HepG2 (cell line): ENCODE measurements around the gene NEK7. TPM values are rescaled to one million over a fixed set of nuclear protein-coding genes. Genes with fewer than 3 reads are reported as not detected.

Source experiments
- ATAC-seq: fragments of 200-7000 bp; cut with Tn5 transposase; 3 replicates; pipeline ENCODE4 v1.9.1; 2020; ENCODE audit warnings: mild to moderate bottlenecking, moderate library complexity
- BruUV-seq: library from RNA; stranded (reverse); fragments of 400-500 nt; replicated peaks from 2 replicates; lab custom pipeline; 2021; lab: Mats Ljungman, UMichigan
- CTCF ChIA-PET: fragments of 300-600 bp; formaldehyde crosslinking; extraction: SDS; loops from one replicate; lab custom pipeline; 2021; ENCODE audit warnings: low total read pairs, inconsistent platforms, low intra/inter-chr PET ratio; lab: Yijun Ruan, JAX
- POLR2A ChIA-PET: fragments of 350-600 bp; sonication (Branson Sonifier 250); formaldehyde crosslinking; loops from one replicate; lab custom pipeline; 2020; ENCODE audit warnings: antibody characterized with exemption, inconsistent platforms; lab: Yijun Ruan, JAX
- DNase-seq: peaks from one replicate; pipeline ENCODE4 v3.0.0-alpha.2; 2015; ENCODE audit warnings: low spot score
- FAIRE-seq: peaks from 3 replicates; lab custom pipeline; 2011; peaks lifted over from hg19 to GRCh38; lab: Jason Lieb, UNC
- H2AFZ ChIP-seq: one replicate; pipeline ENCODE4 v1.6.1; 2011; ENCODE audit warnings: low read length, inconsistent platforms
- H3K27ac ChIP-seq: fragments of 300-600 bp; 3 replicates; pipeline ENCODE4 v1.8.0; 2011; ENCODE audit warnings: mixed run types, mild to moderate bottlenecking, mixed read lengths, low read length, inconsistent platforms; ENCODE audit not compliant: insufficient read depth; ENCODE audit errors: extremely low read length
- H3K27me3 ChIP-seq, 2 experiments: fragments of 200-600 bp in 1 of 2; 2 replicates in 1 of 2; 3 replicates in 1 of 2; pipeline versions ENCODE4 v1.6.0 to v1.8.0; 2011; ENCODE audit warnings: low read length in 2 of 2, mild to moderate bottlenecking in 2 of 2, moderate library complexity in 2 of 2, inconsistent platforms in 1 of 2; ENCODE audit not compliant: insufficient read depth in 2 of 2, control insufficient read depth in 1 of 2
- H3K36me3 ChIP-seq, 2 experiments: fragments of 200-600 bp in 1 of 2; replicated peaks in 1 of 2; 2 replicates in 1 of 2; 3 replicates in 1 of 2; pipeline versions ENCODE4 v1.5.1 to v1.8.0; 2011; ENCODE audit warnings: low read length in 2 of 2, inconsistent platforms in 1 of 2; ENCODE audit not compliant: insufficient read depth in 2 of 2, control insufficient read depth in 1 of 2
- H3K4me1 ChIP-seq: 2 replicates; pipeline ENCODE4 v1.5.1; 2012; ENCODE audit warnings: low read length, inconsistent platforms; ENCODE audit not compliant: insufficient read depth
- H3K4me2 ChIP-seq: 2 replicates; pipeline ENCODE4 v1.6.0; 2011; ENCODE audit warnings: low read depth, low read length, inconsistent platforms
- H3K4me3 ChIP-seq, 3 experiments: fragments of 200-600 bp in 1 of 3; sonication (generic), shearing (Covaris generic) in 1 of 3; replicated peaks in 1 of 3; 2 replicates each; pipeline ENCODE4 v1.5.1; 2011 to 2016; ENCODE audit warnings: low read length in 3 of 3, inconsistent platforms in 2 of 3, low read depth in 2 of 3, mild to moderate bottlenecking in 2 of 3, control low read depth in 1 of 3, mixed read lengths in 1 of 3; ENCODE audit not compliant: insufficient read depth in 1 of 3
- H3K79me2 ChIP-seq: one replicate; pipeline ENCODE4 v1.6.1; 2011; ENCODE audit warnings: low read length, inconsistent platforms; ENCODE audit not compliant: insufficient read depth
- H3K9ac ChIP-seq: 2 replicates; pipeline ENCODE4 v1.6.0; 2011; ENCODE audit warnings: mild to moderate bottlenecking, low read depth, low read length, inconsistent platforms; ENCODE audit not compliant: insufficient read depth
- H3K9me3 ChIP-seq: 2 replicates; pipeline ENCODE4 v1.5.1; 2012; ENCODE audit warnings: mild to moderate bottlenecking, low read length
- H4K20me1 ChIP-seq: 2 replicates; pipeline ENCODE4 v1.6.0; 2011; ENCODE audit warnings: inconsistent platforms, mild to moderate bottlenecking, low read length, moderate library complexity; ENCODE audit not compliant: insufficient read depth
- FOXO1 ChIP-seq: sonication (generic); formaldehyde crosslinking; IDR thresholded peaks from 2 replicates; pipeline ENCODE4 v1.4.0; 2020; ENCODE audit warnings: missing genetic modification reagents
- KLF12 ChIP-seq: sonication (generic); formaldehyde crosslinking; IDR thresholded peaks from 2 replicates; pipeline ENCODE4 v1.4.0; 2020; ENCODE audit warnings: missing genetic modification reagents, borderline replicate concordance
- YEATS4 ChIP-seq: sonication (generic); formaldehyde crosslinking; IDR thresholded peaks from 2 replicates; pipeline ENCODE4 v1.4.0; 2020; ENCODE audit warnings: missing genetic modification reagents, borderline replicate concordance
- ZNF737 ChIP-seq: sonication (generic); formaldehyde crosslinking; IDR thresholded peaks from 2 replicates; pipeline ENCODE4 v1.5.0; 2020; ENCODE audit warnings: missing genetic modification reagents, mild to moderate bottlenecking, borderline replicate concordance
- ZNF768 ChIP-seq: sonication (generic); formaldehyde crosslinking; IDR thresholded peaks from 2 replicates; pipeline ENCODE4 v1.4.0; 2020; ENCODE audit warnings: missing genetic modification reagents
- ZZZ3 ChIP-seq: sonication (generic); formaldehyde crosslinking; IDR thresholded peaks from 2 replicates; pipeline ENCODE4 v1.4.0; 2020; ENCODE audit warnings: missing genetic modification reagents, mild to moderate bottlenecking, borderline replicate concordance
- WGBS: methylation state at CpG from one replicate; pipeline ENCODE4 v1.1.6; 2017; ENCODE audit warnings: low lambda C conversion rate; 5-methylcytosine and 5-hydroxymethylcytosine counted together
- in situ Hi-C: cut with HindIII; loops from 2 replicates; pipeline ENCODE4 v1.10.0; 2017; ENCODE audit warnings: low pct_unique_long_range_greater_than_20kb; ENCODE audit not compliant: extremely low pct_ligation_motif_present
- intact Hi-C: fragments of 100-400 bp; cut with micrococcal nuclease; formaldehyde crosslinking; loops from one replicate; pipeline ENCODE4 v1.10.0; 2022; ENCODE audit not compliant: unreplicated experiment
- polyA plus RNA-seq, 8 experiments: library from polyadenylated mRNA; depleted of rRNA in 3 of 8; stranded (reverse) in 7 of 8; unstranded in 1 of 8; fragments of >200 nt; fragmentation: Illumina TruSeq in 4 of 8; extraction: Trizol in 4 of 8; gene quantifications; 2 replicates each; pipeline versions ENCODE4 v1.2.1 to v1.2.3, GENCODE V29; 2011 to 2016; ENCODE audit warnings: low read depth in 4 of 8, missing spikeins in 1 of 8, mixed read lengths in 1 of 8; ENCODE audit not compliant: insufficient read depth in 1 of 8
- total RNA-seq, 5 experiments: library from RNA; depleted of rRNA; stranded (reverse); fragments of >200 nt; fragmentation: Illumina TruSeq; extraction: Trizol; gene quantifications; 2 replicates each; pipeline ENCODE4 v1.2.3, GENCODE V29; 2016; ENCODE audit warnings: low read depth in 1 of 5
- TF ChIP-seq, protein P1 (sequence below): sonication (generic); formaldehyde crosslinking; IDR thresholded peaks from 2 replicates; pipeline ENCODE4 v1.5.1; 2020; ENCODE audit warnings: missing genetic modification reagents, mild to moderate bottlenecking, borderline replicate concordance
- TF ChIP-seq, protein P2 (sequence below): sonication (generic); formaldehyde crosslinking; IDR thresholded peaks from 2 replicates; pipeline ENCODE4 v1.5.1; 2020; ENCODE audit warnings: mild to moderate bottlenecking, missing genetic modification reagents, moderate library complexity
- TF ChIP-seq, protein P3 (sequence below): sonication (generic); formaldehyde crosslinking; IDR thresholded peaks from 2 replicates; pipeline ENCODE4 v1.4.0; 2020; ENCODE audit warnings: mild to moderate bottlenecking, low read depth, missing genetic modification reagents

NEK7 gene
- total and polyA plus RNA-seq, 2 of the 13 experiments (the other 11 are each of a cell fraction or from before 2014, with no cell fraction given): 18.1 to 19.2 TPM

DNA sequence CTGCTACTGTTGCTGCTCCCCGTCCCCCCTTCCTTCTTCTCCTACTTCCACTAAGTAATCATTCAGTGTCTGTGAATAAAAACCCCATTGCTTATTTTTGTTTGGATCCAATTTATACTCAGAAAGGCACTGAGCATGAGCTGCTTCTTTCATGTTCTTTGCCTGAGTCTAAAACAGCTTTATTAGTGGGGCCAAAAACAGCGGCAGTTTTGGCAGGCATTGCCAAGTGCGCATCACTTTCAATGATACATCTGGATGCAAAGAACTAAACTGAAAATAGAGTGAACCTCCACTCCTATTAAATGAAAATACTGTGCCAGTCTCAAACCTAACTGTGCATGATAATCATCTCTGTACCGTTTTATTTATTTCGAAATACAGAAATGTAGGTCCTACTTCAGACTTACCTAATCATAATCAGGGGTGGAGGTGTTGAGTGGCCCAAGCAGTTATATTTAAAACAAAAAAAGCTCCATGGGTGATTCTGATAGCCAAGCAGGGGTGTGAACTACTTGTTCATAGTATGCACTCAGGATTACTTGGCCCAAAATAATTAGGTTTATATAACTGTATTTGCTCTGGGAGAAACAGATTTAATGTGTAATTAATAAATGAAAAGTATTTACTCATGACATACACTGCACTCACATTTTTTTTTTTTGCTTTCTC, 48.4 kb downstream of the NEK7 start:
- intact Hi-C loops (no loop called here), in situ Hi-C loops (no loop called here)
- Histone ChIP-seq H3K79me2 (peaks cover 3% of the 10 kb centered on the region), H3K27me3 (no peaks in the 10 kb centered on the region), H2AFZ (no peak overlapping the region), H3K4me2 (no peak overlapping the region), H3K4me1 (no peaks in the 10 kb centered on the region), H3K9me3 (no peaks in the 10 kb centered on the region), H3K4me3 (no peak overlapping the region), H3K9ac (no peak overlapping the region), H4K20me1 (no peaks in the 10 kb centered on the region), H3K36me3 (no peaks in the 10 kb centered on the region), H3K27ac (no peak overlapping the region)
- DNase-seq (no peak), FAIRE-seq (no peak), ATAC-seq (no peak)
- TF ChIP-seq, protein P1, sequence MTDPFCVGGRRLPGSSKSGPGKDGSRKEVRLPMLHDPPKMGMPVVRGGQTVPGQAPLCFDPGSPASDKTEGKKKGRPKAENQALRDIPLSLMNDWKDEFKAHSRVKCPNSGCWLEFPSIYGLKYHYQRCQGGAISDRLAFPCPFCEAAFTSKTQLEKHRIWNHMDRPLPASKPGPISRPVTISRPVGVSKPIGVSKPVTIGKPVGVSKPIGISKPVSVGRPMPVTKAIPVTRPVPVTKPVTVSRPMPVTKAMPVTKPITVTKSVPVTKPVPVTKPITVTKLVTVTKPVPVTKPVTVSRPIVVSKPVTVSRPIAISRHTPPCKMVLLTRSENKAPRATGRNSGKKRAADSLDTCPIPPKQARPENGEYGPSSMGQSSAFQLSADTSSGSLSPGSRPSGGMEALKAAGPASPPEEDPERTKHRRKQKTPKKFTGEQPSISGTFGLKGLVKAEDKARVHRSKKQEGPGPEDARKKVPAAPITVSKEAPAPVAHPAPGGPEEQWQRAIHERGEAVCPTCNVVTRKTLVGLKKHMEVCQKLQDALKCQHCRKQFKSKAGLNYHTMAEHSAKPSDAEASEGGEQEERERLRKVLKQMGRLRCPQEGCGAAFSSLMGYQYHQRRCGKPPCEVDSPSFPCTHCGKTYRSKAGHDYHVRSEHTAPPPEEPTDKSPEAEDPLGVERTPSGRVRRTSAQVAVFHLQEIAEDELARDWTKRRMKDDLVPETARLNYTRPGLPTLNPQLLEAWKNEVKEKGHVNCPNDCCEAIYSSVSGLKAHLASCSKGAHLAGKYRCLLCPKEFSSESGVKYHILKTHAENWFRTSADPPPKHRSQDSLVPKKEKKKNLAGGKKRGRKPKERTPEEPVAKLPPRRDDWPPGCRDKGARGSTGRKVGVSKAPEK (CRISPR knock-in tag): no peak
- TF ChIP-seq, protein P2, sequence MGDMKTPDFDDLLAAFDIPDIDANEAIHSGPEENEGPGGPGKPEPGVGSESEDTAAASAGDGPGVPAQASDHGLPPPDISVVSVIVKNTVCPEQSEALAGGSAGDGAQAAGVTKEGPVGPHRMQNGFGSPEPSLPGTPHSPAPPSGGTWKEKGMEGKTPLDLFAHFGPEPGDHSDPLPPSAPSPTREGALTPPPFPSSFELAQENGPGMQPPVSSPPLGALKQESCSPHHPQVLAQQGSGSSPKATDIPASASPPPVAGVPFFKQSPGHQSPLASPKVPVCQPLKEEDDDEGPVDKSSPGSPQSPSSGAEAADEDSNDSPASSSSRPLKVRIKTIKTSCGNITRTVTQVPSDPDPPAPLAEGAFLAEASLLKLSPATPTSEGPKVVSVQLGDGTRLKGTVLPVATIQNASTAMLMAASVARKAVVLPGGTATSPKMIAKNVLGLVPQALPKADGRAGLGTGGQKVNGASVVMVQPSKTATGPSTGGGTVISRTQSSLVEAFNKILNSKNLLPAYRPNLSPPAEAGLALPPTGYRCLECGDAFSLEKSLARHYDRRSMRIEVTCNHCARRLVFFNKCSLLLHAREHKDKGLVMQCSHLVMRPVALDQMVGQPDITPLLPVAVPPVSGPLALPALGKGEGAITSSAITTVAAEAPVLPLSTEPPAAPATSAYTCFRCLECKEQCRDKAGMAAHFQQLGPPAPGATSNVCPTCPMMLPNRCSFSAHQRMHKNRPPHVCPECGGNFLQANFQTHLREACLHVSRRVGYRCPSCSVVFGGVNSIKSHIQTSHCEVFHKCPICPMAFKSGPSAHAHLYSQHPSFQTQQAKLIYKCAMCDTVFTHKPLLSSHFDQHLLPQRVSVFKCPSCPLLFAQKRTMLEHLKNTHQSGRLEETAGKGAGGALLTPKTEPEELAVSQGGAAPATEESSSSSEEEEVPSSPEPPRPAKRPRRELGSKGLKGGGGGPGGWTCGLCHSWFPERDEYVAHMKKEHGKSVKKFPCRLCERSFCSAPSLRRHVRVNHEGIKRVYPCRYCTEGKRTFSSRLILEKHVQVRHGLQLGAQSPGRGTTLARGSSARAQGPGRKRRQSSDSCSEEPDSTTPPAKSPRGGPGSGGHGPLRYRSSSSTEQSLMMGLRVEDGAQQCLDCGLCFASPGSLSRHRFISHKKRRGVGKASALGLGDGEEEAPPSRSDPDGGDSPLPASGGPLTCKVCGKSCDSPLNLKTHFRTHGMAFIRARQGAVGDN: no peak
- no peak for TF ChIP-seq FOXO1 (CRISPR knock-in tag)
- TF ChIP-seq, protein P3, sequence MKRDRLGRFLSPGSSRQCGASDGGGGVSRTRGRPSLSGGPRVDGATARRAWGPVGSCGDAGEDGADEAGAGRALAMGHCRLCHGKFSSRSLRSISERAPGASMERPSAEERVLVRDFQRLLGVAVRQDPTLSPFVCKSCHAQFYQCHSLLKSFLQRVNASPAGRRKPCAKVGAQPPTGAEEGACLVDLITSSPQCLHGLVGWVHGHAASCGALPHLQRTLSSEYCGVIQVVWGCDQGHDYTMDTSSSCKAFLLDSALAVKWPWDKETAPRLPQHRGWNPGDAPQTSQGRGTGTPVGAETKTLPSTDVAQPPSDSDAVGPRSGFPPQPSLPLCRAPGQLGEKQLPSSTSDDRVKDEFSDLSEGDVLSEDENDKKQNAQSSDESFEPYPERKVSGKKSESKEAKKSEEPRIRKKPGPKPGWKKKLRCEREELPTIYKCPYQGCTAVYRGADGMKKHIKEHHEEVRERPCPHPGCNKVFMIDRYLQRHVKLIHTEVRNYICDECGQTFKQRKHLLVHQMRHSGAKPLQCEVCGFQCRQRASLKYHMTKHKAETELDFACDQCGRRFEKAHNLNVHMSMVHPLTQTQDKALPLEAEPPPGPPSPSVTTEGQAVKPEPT (CRISPR knock-in tag): no peak
- no peak for TF ChIP-seq ZNF737
- no peak for TF ChIP-seq ZNF768
- TF ChIP-seq KLF12 (CRISPR knock-in tag): no peak
- TF ChIP-seq YEATS4 (CRISPR knock-in tag): no peak
- TF ChIP-seq ZZZ3 (CRISPR knock-in tag): no peak
- POLR2A ChIA-PET: no interaction called here
- WGBS: 96% methylated on average over 5 of the region's 5 CpGs
- CTCF ChIA-PET: no interaction called here
- no TSS peak for BruUV-seq
